ENCODE data around the gene IL17RB. TPM values are rescaled to one million over a fixed set of nuclear protein-coding genes. Genes with fewer than 3 reads are reported as not detected.

Gene IL17RB
- total RNA-seq, 1 donor from 2014 or later: 18.4 TPM

- DNase-seq: no peak
- Histone ChIP-seq H3K27ac (no peak overlapping the region), H3K4me1 (no peaks in the 10 kb centered on the region), H3K9me3 (no peaks in the 10 kb centered on the region), H3K36me3 (peaks cover 34% of the 10 kb centered on the region), H3K27me3 (ENCODE audit: low read depth) (no peaks in the 10 kb centered on the region), H3K4me3 (no peak overlapping the region)
- no peak for ATAC-seq
- no peak for TF ChIP-seq CTCF (IDR thresholded peaks at IDR 0.05)
- intact Hi-C loops (cut with DNase I): no loop called here
Measured at GRCh38 chr3:53815067-53815466, 31.3 kb upstream of the IL17RB start.

GRCh38 chr3:53815651-53816050, 30.7 kb upstream of the IL17RB start:
- no peak for TF ChIP-seq CTCF (IDR thresholded peaks at IDR 0.05)
- ATAC-seq (no peak), DNase-seq (no peak)
- H3K36me3 ChIP-seq: peaks cover 35% of the 10 kb centered on the region
- H3K27me3 ChIP-seq (ENCODE audit: low read depth): no peaks in the 10 kb centered on the region
- H3K27ac ChIP-seq: no peak overlapping the region
- H3K9me3 ChIP-seq: no peaks in the 10 kb centered on the region
- intact Hi-C loops (cut with DNase I): no loop called here
- no peaks in the 10 kb centered on the region for H3K4me1 ChIP-seq
- no peak overlapping the region for H3K4me3 ChIP-seq

GRCh38 chr3:53816425-53816824, 29.9 kb upstream of the IL17RB start:
- no peak for TF ChIP-seq CTCF (IDR thresholded peaks at IDR 0.05)
- Histone ChIP-seq H3K4me1 (no peaks in the 10 kb centered on the region), H3K36me3 (peaks cover 35% of the 10 kb centered on the region), H3K9me3 (no peaks in the 10 kb centered on the region), H3K4me3 (no peak overlapping the region), H3K27ac (no peak overlapping the region), H3K27me3 (ENCODE audit: low read depth) (no peaks in the 10 kb centered on the region)
- ATAC-seq (no peak), DNase-seq (no peak)
- intact Hi-C loops (cut with DNase I): no loop called here

- Histone ChIP-seq H3K4me3 (no peak overlapping the region), H3K4me1 (no peaks in the 10 kb centered on the region), H3K27me3 (ENCODE audit: low read depth) (no peaks in the 10 kb centered on the region), H3K36me3 (peaks cover 35% of the 10 kb centered on the region), H3K27ac (no peak overlapping the region), H3K9me3 (no peaks in the 10 kb centered on the region)
- DNase-seq: no peak
- TF ChIP-seq CTCF (IDR thresholded peaks at IDR 0.05): no peak
- intact Hi-C loops (cut with DNase I): no loop called here
- no peak for ATAC-seq
Measured at GRCh38 chr3:53817211-53817610, 29.2 kb upstream of the IL17RB start.

GRCh38 chr3:53817809-53818208, 28.6 kb upstream of the IL17RB start:
- no peaks in the 10 kb centered on the region for H3K4me1 ChIP-seq
- intact Hi-C loops (cut with DNase I): no loop called here
- TF ChIP-seq CTCF (IDR thresholded peaks at IDR 0.05): no peak
- H3K27ac ChIP-seq: no peak overlapping the region
- no peak for ATAC-seq
- H3K36me3 ChIP-seq: peaks cover 35% of the 10 kb centered on the region
- no peaks in the 10 kb centered on the region for H3K27me3 ChIP-seq (ENCODE audit: low read depth)
- DNase-seq: no peak
- H3K9me3 ChIP-seq: no peaks in the 10 kb centered on the region
- H3K4me3 ChIP-seq: no peak overlapping the region
